ENCODE data around the gene EFNA1.

Gene EFNA1

DNA sequence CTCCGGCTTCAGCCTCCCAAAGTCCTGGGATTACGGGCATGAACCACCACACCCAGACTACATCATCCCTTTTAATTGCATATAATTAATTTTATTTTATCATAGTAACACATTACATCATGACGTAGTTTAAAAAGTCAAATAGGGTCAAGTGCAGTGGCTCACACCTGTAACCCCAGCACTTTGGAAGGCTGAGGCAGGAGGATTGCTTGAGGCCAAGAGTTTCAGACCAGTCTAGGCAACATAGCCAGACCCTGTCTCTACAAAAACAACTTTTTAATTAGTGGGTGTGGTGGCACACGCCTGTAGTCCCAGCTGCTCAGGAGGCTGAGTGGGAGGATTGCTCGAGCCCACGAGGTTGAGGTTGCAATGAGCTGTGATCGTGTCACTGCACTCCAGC is 28.3 kb upstream of the EFNA1 start:
- TF ChIP-seq ZFX (IDR thresholded peaks at IDR 0.05; ENCODE audit: borderline replicate concordance), result no peak
- TF ChIP-seq, protein P1, sequence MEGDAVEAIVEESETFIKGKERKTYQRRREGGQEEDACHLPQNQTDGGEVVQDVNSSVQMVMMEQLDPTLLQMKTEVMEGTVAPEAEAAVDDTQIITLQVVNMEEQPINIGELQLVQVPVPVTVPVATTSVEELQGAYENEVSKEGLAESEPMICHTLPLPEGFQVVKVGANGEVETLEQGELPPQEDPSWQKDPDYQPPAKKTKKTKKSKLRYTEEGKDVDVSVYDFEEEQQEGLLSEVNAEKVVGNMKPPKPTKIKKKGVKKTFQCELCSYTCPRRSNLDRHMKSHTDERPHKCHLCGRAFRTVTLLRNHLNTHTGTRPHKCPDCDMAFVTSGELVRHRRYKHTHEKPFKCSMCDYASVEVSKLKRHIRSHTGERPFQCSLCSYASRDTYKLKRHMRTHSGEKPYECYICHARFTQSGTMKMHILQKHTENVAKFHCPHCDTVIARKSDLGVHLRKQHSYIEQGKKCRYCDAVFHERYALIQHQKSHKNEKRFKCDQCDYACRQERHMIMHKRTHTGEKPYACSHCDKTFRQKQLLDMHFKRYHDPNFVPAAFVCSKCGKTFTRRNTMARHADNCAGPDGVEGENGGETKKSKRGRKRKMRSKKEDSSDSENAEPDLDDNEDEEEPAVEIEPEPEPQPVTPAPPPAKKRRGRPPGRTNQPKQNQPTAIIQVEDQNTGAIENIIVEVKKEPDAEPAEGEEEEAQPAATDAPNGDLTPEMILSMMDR (IDR thresholded peaks at IDR 0.05), result no peak
- H3K27ac ChIP-seq, result no peak overlapping the region

DNA sequence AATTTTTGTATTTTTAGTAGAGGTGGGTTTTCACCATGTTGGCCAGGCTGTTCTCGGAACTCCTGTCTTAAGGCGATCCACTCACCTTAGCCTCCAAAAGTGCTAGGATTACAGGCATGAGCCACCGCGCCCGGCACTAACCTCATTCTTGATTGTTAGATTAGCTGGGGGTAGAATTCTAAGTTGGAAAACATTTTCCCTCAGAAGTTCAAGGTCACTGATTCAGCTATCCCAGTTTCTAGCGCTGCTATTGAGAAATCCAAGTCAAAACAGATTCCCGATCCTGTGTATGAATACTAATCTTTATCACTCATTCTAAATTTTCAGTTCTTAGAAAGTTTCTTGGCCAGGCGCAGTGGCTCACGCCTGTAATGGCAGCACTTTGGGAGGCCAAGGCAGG is 24.4 kb upstream of the EFNA1 start:
- H3K27ac ChIP-seq, result no peak overlapping the region
- TF ChIP-seq, protein P1 (IDR thresholded peaks at IDR 0.05), result no peak
- TF ChIP-seq ZFX (IDR thresholded peaks at IDR 0.05; ENCODE audit: borderline replicate concordance), result no peak

DNA sequence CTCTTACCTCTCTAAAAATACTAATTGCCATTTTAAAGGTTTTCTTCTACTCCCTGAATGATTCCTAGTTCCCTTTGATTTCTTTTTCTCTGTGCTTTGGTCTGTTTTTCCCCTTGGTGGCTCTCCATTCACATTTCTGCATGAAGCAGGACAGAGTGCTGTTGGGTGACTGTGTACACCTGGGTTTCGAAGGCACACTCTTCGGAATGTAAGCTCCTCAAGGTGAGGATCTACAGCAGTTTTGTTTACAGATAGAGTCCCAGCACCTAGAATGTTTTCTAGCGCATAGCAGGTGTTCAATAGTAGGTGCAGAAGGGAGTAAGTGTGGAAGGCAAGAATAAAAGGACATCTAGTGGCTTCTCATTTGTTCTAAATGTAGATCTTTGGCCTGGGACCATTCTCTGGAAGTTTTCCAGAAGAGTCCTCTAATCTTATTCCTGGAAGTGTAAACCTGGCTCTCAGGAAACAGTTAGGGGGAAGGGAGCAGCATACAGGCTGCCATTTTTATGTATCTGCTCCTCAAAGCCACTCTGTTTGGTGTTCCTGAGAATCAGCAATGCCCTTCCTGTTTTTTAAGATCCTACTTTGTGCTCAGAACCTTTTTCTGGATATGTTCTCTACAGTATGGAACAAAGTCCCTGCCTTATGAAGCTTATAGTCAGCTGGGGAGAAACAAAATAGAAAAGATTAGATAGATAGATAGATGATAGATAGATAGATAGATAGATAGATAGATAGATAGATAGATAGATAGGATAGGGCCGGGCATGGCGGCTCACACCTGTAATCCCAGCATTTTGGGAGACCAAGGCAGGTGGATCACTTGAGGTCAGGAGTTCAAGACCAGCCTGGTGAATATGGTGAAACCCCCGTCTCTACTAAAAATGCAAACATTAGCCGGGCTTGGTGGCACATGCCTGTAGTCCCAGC is 22.8 kb upstream of the EFNA1 start:
- TF ChIP-seq, protein P1 (IDR thresholded peaks at IDR 0.05), result no peak
- no peak for TF ChIP-seq ZFX (IDR thresholded peaks at IDR 0.05; ENCODE audit: borderline replicate concordance)

DNA sequence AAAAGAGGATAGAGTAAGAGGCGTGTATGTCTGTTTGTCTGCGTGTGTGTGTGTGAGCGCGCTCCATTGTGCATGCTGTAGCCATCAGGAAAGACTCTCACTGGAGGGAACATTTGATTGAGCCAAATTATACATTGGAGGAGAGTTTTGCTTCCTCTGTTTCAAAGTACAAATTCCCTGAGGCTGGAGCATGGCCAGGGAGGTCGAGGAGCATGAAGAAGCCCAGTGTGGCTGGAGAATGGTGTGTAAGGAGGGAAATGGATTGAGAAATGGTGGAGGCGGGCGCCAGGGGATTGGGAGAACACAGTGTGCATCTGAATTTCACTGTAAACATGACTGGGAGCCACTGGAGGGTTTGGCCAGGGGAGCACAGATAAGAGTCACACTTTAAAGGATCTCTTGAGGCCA is 22.1 kb upstream of the EFNA1 start:
- no peak overlapping the region for H3K27ac ChIP-seq
- TF ChIP-seq ZFX (IDR thresholded peaks at IDR 0.05; ENCODE audit: borderline replicate concordance), result no peak
- TF ChIP-seq, protein P1 (IDR thresholded peaks at IDR 0.05), result no peak

More for the DNA sequence above, 22.8 kb upstream of the EFNA1 start:
- H3K27ac ChIP-seq, result no peak overlapping the region

DNA sequence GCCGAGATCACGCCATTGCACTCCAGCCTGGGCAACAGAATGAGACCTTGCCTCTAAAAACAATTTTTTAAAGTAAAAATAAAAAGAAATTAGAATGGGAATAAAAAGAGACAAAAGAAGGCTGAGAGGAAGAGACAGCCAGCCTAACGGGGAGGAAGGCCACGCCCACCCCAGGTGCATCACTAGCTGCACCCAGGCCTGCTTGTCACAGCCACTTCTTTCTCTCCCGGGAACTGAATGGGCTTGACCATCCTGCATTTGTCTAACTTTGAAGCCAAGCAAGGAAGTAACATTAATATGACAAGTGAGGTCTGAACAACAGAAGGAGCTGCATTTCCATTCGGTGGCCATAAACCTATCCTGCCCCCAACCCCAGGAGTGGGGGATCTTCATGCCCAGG is 20.8 kb upstream of the EFNA1 start:
- no peak overlapping the region for H3K27ac ChIP-seq
- TF ChIP-seq, protein P1 (IDR thresholded peaks at IDR 0.05), result no peak
- no peak for TF ChIP-seq ZFX (IDR thresholded peaks at IDR 0.05; ENCODE audit: borderline replicate concordance)

DNA sequence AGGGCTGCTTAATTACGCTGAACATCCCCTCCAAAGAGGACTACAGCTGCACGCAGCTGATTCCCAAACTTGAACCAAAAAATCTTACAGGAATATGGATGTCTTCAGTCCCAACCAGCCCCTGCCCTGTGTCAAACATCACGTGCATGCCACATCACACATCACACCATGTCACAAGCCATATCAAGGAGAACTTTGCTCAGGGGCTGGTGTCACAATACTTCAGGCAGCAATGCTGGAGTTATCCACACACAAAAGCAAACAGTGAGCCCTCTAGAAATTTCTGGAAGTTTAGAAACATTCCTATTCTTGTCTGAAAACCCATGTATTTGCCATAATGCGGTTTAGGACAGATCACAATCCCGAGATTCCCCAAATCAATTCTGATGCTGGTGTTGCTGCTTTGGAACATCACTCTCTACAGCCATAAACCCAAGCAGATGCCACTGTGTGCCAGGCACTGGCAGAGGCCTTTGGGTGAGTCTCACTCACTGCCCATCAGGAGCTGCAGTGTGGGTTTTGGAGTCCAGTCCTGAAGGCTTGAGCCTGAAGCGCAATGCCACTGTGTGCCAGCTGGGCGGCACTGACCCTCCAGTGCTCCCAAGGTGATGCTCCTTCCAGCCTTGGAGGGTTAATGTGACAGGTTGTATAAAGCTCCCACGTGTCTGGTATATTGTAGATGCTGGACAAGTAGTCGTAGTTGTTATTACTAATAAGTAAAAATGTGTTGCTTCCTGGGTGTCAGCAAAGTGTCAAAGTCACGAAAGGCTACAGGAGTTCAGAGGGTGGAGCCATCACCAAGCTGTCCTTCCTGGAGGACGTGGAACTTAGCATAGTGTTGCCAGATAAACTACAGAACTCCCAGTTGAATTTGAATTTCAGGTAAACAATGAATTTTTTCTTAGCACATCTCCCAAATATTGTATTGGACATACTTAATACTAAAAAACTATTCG is 20.1 kb upstream of the EFNA1 start:
- no peak overlapping the region for H3K27ac ChIP-seq
- no peak for TF ChIP-seq ZFX (IDR thresholded peaks at IDR 0.05; ENCODE audit: borderline replicate concordance)

DNA sequence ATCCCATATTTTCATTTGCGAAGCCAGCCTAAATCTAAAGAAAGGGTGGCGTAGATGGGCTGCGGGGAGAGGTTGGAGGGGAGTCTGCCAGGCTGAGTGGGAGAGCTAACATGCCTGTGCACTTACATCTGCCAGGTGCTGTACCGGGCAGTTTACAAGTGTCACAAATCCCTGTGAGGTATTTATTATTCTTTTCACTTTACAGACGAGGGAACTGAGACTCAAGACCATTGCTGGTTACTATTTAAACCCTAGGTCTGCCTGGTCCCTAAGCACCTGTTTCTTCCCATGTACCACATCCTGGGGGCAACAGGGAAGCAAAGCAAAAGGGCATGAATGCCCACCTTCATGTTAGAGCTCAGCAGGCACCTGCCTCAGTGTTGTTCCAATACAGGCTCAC is 19.4 kb upstream of the EFNA1 start:
- TF ChIP-seq, protein P1 (IDR thresholded peaks at IDR 0.05), result no peak
- no peak for TF ChIP-seq ZFX (IDR thresholded peaks at IDR 0.05; ENCODE audit: borderline replicate concordance)
- no peak overlapping the region for H3K27ac ChIP-seq
